GM19025 (cell line): ENCODE results near the gene APCDD1L.
"Not testable (repeated sequence)": the region's sequence is repeated elsewhere in the genome, so short reads cannot be mapped to it uniquely, and the experiment has no call there.

Experiments used
- ATAC-seq: cut with Tn5 transposase; IDR thresholded peaks from one replicate; pipeline ENCODE4 v1.9.1; 2021; ENCODE audit warnings: mild to moderate bottlenecking, low read depth, moderate library complexity; ENCODE audit not compliant: unreplicated experiment

Gene APCDD1L

DNA sequence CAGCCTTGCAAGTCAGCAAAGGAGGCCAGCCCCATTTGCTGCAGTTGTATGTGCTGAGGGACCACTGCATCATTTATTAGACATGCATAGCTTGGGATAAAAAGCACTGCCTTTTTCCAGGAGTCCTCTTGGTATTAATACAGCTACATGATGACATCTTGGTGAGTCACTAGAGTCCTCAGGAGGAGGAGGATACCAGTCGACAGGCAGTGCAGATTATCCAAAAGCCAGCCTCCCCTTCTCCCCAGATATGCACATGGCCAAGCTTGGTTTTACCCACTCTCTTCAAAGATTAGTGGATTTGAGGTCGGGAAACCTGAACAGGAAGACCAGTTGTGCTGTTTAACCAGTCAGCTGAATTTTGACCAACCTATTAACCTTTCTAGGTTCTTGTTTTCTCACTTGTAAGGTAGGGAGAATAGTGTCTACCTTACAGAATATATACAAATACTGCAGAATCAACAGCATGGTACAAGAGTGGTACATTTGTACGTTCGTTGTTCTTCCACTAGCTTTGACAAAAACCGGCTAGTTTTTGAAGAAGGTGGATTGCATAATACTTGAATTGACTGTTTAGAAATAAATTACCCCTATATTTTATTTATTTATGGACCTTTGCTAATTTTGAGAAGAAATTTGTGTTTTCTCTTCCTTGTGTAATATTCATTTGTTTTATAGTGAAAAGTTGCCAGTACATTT lies 94.3 kb downstream of the APCDD1L start:
- no peak for ATAC-seq

DNA sequence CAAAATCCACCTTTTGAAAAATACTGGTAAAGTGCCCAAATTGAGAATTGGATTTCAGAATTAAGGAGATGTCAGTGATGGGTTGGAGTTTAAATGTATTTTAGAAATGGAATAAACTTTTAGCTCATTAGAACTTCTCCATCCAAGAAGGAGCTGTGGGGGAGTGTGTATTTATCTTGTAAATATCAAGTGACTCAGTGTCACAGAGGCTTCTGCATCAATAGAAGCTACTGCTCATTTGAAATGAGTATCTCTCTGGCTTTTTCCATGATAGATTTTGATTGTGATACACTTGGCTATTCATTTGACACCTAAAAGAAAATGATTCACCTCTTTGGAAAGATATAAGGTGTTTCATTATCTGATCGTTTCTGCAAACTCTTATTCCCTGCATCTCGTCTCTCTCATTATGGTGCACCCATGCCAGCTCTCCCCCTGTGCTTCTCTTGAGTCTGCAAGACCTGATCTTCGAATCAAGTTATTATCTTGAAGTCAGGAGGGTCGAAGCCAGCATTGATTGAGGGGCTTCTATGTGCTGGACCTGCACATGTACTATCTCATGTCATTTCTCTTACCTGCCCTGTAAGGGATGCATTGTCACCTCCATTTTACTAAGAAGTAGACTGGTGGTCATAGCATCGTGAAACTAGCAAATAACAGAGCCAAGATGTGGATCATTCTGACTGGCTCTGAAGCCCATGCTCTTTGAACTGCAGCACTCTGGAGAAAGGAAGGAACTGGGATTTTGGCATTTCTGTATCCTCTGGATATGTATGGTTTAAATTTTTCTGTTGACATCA lies 96.0 kb downstream of the APCDD1L start:
- no peak for ATAC-seq

DNA sequence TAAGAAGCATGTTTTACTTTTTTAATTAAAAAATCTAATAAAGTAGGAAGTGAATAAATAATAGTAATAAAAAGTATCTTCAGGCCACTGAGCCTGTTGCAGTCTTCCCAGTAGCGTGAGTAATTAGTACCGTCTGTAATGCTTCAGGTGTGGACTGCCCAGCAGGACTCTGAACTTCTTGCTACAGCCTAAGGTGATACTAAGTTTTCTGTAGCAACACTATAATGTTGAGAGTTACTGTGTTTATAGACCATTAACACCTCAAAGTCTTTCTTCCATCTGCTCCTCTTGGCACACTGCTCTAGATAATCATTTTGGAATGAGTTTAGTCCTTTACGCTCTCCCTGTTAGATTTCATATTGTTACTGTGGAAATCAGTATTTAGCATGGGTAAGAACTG lies 97.8 kb downstream of the APCDD1L start:
- no peak for ATAC-seq

DNA sequence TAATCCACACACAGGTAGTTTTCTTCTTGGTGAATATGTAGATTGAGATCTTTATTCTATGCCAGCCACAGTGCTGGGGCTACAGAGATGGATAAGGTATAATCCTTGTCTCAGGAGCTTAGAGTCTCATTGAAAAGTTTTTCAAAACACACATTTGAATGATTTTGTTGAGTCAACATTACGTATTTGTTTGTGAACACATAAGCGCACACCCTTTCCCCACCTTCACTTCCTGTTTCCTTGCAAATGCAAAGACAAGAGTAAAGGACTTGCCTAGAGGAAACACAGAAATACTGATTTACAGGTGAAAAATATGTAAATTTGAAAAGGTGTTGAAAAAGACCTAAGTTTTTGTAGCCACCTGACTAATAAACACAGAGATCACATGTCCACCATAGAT lies 98.4 kb downstream of the APCDD1L start:
- ATAC-seq = no peak

DNA sequence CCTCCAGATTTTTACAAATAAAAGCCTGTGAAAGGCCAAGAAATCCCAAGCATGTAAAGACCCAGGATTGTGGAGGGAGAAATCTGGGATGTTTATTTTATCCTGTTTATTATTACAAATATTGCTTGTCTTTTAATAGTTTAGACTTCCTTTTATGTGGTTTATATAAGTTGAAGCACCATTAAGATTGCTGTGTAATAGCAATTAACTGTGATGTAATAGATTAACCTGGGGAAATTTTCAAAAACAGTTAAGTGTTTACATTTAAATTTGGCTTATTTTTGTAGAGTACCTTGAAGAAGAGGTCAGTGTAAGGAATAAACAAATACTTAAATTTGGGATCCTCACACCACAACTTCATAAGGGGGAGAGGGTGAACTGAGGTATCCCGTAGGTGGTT lies 99.1 kb downstream of the APCDD1L start:
- no peak for ATAC-seq

DNA sequence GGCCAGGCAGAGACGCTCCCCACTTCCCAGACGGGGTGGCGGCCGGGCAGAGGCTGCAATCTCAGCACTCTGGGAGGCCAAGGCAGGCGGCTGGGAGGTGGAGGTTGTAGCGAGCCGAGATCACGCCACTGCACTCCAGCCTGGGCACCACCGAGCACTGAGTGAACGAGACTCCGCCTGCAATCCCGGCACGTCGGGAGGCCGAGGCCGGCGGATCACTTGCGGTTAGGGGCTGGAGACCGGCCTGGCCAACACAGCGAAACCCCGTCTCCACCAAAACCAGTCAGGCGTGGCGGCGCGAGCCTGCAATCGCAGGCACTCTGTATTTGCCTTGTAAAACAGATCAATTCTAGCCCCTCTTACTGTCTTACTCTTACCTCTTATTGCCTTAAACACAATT lies 100.4 kb downstream of the APCDD1L start:
- not testable (repeated sequence) for ATAC-seq

DNA sequence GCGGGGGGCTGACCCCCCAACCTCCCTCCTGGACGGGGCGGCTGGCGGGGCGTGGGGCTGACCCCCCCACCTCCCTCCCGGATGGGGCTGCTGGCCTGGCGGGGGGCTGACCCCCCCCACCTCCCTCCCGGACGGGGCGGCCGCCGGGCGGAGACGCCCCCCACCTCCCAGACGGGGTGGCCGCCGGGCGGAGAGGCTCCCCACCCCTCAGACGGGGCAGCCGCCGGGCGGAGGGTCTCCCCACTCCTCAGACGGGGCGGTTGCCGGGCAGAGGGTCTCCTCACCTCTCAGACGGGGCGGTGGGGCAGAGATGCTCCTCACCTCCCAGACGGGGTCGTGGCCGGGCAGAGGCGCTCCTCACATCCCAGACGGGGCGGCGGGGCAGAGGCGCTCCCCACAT lies 101.0 kb downstream of the APCDD1L start:
- ATAC-seq = not testable (repeated sequence)
